ENCODE data around the gene MAP1S.

Gene MAP1S

DNA sequence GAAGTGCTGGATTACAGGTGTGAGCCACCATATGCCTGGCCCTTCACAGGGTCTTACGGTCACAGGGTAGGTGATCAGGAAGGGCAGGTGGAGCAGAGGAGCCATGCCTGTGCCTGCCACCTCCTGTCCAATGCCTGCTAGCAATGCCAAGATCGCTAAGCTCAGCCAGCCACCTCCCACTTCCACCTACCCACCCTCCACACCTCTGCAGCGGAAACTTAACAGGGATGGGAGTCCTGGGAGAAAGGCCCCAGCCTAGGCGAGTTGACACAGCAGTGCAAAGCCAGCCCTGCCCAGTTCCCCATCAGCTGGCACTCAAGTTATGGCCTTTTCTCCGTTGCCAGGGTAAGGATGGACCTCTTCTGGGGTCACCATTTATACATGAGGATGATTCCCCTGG lies 16.1 kb downstream of the MAP1S start:
- no peak for DNase-seq (ENCODE audit: low read depth)

DNA sequence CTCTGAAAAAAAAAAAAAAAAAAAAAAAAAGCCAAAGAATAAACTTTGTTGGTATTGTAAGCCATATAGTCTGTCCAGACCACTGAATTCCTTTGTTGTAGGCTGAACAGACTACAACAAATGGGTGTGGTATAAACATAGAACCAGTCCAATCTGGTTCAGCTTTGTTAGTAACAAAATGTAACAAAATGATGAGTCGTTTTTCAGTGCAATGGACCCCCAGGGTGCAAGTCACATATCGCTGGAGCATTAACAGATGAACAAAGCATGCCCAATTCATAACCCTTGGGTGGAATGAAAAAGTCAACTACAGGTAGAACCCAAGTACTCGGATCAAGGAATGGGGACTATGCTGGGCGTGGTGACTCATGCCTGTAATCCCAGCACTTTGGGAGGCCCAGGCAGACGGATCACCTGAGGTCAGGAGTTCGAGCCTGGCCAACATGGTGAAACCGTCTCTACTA lies 18.4 kb downstream of the MAP1S start:
- no peak for DNase-seq (ENCODE audit: low read depth)

DNA sequence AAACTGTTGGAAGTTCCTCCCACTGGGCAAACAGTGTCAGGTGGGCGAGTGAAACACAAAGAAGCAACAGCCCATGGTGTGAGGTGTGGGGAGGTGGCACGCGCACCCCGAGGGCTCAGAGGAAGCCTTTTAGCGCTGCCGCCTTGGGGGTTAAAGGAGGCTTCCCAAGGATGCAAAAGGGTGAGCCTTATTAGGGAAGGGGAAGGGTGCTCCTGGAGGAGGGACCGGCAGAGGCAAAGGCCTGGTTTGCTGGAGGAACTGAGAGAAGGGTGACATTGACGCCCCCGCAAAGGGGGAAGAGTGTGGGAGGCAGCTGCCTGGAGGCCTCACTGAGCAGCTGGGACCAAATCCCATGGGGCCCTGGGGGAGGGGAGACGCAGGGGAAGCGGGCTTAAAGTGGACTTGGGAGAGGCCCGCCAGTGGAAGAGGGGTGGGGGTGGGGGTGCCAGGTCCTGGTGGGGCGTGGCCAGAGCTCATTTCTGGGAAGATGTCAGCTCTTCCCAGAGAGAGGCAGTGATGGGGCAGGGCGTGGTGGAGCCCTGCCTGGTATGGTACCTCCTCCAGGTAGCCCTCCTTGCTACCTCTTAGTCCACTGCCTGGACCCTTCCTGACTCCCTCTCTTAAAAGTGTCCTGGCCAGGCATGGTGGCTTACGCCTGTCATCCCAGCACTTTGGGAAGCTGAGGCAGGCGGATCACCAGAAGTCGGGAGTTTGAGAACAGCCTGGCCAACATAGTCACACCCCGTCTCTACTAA lies 20.0 kb downstream of the MAP1S start:
- DNase-seq (ENCODE audit: low read depth), result no peak

DNA sequence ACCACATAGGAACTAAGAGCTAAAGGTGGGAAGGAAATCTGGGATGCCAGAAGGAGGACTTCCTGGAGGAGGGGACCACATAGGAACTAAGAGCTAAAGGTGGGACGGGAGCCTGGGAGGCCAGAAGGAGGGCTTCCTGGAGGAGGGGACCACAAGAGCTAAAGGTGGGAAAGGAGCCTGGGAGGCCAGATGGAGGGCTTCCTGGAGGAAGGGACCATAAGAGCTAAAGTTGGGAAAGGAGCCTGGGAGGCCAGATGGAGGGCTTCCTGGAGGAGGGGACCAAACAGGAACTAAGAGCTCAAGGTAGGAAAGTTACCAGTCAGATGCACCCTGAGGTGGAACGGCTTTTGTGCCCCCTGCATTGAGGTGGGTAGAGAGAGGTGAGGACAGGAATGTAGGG lies 22.2 kb downstream of the MAP1S start:
- DNase-seq (ENCODE audit: low read depth), result no peak

DNA sequence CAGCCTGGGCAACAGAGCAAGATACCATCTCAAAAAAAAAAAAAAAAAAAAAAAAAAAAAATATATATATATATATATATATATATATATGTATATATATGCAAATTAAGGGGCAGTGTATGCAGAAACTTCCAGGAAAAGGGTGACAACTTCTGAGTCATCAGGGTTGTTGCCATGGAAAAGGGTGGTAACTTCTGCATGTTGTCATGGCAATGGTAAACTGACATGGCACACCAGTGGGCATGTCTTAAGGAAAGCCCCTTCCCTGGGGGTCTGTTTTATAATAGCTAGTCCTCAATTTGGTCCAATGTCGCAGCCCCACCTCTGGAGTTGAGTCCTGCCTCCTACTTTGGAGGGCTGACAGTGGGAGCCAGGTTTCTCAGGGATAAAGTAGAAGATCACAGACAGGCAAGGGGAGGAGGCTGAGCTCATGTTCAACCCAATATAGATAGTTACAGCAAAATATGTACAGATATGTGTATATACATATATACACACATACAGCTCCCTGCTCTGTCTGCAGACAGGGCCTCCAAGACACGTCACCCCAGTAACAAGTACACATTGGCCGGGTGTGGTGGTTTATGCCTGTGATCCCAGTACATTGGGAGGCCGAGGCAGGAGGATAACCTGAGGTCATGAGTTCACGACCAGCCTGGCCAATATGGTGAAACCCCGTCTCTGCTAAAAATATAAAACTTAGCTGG lies 24.7 kb downstream of the MAP1S start:
- DNase-seq (ENCODE audit: low read depth), result no peak

DNA sequence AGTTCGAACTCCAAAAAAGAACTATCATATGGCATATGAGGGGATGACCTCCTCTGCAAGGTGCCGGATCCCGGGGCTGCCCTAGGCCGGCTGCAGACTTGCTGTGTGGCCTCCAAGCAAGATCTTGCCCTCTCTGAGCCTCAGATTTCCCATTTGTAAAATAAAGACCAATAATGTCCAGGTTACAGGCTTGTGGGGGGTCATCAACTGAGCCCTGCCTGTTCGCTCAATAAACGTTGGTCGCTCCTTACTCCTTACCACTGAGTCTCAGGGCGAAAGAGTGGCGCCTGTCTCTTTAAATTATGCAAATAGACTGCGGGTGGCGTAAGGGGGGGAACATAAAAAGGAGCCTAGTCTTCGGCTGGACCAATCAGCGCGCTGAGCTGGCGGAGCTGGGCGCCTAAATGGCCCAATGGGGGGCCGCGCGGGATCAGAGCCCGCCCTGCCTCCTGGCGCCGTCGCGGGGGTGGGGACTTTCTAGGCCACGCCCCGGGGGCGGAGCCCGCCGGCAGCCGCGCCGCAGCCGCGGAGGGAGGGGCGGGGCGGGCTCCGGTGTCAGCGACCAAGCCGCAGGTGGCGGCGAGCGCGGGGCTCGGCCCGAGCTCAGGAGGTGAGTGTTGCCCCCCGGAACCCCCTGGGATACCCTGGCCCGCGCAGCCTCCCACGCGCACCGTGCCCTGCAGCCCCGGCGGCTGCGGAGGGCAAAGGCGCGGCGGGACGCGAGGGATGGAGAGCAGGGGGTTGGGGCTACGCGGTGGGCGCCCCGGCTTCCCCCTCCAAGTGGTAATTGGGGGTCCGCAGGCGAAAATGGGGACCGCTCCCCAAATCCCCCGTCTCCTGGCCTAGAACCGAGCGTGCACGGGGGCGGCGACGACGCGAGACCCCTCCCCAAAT lies 28.2 kb downstream of the MAP1S start:
- peak; percentile 92 for DNase-seq (ENCODE audit: low read depth)

DNA sequence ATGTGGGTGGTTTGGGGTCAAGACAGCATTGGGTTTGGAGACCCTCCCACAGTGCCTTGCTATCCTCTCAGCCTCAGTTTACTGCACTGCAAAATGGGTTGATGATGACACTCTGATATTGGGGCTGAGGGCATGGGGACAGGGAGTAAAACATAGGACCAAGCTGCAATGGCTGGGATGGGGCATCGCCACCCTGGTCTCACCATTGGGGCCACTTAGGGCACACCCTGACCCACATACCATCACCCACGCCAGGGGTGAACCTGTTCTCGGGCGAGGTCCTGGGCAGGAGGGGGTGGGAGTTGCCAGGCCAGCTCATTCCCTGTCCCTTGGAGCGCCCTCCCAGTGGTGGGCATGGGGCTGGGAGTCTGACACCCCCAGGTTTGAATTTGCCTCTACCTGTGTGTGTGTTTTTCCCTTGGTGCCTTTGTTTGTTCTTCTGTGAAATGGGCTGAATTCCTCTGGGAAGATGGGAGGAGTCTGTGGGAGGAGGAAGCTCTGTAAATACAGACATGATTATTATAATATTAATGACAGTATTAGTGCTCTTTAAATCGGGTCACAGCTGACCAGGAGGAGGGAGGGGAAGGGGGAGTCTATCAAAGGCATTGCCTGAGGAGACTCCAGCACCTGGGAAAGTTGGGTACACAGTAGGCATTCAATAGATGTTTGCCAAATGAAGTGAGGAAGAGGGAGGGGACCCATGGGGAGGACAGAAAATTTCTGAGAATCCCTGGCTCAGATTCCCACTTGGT lies 29.8 kb downstream of the MAP1S start:
- DNase-seq (ENCODE audit: low read depth), result no peak

DNA sequence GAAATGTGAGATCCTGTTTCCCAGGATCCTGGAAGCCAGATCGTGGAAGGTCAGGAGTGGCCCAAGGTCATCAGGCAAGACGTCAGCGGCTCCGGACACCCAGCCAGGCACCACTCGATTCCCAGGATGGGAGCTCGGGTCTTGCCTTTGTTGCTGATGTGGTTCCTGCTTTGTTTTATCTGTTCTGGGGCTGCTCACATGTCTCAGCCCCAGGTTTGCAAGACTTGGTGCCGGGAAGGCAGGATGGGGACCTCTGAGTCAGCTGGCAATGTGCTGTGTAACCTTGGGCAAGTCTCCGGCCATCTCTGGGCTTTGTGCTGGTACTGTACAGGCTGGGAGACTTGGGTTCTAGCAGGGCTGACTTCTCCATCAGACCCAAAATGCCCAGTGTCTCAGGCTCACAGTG lies 30.6 kb downstream of the MAP1S start:
- DNase-seq (ENCODE audit: low read depth), result no peak

DNA sequence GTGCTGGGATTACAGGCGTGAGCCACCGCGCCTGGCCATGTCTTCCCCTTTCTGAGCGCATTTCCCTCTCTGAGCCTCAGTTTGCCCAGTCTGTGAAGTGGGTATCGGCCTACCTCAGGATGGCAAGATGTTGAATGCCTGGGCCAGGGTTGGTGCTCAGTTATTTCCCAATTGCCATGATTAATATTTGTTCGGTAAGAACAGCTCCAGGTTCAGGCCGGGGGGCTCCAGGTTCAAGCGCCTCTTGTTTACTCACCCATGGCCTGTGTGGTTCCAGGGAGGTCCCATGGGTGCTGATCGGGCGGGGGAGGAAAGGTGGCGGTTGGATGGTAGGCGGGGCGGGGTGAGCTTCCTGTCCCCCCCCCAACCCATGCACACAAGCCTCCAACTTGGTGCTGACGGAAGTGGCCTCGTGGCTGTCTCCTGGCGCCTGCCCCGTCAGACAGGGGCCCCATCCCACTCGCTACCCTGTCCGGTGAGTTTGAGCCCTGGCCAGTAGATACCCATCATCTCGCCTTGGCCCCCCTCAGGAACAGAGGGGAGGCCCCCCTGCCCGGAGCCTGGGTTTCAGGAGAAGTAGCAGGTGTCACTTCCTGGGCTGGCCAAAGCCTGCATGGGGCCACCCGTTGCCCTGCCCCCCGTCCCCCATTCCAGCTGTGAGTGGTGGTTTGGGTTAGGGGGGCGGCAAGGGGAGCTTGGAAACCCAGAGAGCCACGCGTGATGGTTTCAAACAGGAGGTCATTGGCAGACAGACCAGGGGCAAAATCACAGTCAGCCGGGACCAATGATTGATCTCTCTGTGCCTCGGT lies 32.0 kb downstream of the MAP1S start, which contains the start of gene FCHO1:
Gene FCHO1, plus strand, starts transcription at position 375 of the 809 bp plus-strand sequence. CDS start 3,688 bp downstream, outside the sequence.
- peak; percentile 81 for DNase-seq (ENCODE audit: low read depth)

DNA sequence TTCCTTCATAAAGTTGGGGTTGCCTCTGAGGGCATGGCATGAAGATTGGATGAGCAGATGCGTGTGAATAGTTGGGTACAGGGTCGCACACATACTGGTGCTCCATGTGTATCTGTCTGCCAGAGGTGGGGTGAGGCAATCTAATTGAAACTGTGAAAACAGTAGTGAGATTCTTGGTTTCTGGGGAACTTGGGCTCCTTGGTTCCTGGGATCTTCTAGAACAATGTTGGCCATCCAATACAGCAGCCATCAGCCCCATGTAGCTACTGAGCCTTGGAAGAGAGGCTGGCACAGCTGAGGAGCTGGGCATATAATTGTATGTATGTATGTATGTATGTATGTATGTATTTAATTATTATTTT lies 32.6 kb downstream of the MAP1S start:
- no peak for DNase-seq (ENCODE audit: low read depth)

DNA sequence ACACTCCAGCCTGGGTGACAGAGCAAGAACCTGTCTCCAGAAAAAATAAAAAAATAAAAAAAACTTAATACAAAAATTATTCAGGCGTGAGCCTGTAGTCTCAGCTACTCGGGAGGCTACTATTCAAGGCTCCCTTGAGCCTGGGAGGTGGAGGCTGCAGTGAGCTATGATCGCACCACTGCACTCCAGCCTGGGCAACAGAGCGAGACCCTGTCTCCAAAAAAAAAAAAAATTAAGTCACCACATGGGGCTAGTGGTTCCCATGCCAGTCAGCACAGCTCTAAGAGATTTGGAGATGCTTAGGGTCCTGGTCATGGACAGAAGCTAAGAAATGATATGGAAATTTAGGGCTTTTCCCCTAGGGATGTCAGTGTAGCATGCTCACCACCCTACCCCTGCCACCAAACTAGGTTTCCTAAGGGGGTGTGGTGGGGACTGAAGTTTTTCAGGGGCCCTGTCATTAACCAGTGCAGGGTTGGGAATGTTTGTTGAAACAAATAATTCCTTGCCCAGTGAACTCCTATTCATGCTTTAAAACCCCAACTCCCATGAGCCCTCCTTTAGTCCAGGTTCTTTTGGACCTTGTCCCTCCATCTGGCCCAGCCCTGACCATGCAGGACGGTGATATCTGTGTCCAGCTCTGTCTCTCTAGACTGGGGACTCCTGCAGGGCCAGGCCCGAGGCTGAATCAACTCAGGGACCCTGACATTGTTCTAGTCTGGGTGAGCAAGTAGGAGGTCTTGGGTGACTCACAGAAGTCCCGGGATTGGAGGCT lies 33.8 kb downstream of the MAP1S start:
- no peak for DNase-seq (ENCODE audit: low read depth)

DNA sequence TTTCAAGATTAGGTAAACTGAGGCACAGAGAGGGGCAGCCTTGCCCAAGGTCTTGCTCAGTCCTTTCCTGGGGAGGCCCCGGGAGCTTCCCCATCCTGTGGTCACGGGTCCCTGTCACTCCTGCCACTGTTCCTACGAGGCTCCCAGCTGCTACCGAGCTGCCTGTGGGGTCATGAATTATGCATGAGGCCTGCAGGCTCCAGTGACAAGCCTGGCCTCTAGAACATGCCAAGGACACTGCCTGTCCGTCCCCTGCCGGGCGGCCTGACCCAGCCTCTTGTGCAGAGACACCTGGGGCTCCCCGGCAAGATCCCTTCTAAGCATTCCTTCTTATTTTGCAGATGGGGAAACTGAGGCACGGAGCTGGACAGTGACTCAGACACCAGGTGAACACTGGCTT lies 34.7 kb downstream of the MAP1S start:
- DNase-seq (ENCODE audit: low read depth), result no peak

DNA sequence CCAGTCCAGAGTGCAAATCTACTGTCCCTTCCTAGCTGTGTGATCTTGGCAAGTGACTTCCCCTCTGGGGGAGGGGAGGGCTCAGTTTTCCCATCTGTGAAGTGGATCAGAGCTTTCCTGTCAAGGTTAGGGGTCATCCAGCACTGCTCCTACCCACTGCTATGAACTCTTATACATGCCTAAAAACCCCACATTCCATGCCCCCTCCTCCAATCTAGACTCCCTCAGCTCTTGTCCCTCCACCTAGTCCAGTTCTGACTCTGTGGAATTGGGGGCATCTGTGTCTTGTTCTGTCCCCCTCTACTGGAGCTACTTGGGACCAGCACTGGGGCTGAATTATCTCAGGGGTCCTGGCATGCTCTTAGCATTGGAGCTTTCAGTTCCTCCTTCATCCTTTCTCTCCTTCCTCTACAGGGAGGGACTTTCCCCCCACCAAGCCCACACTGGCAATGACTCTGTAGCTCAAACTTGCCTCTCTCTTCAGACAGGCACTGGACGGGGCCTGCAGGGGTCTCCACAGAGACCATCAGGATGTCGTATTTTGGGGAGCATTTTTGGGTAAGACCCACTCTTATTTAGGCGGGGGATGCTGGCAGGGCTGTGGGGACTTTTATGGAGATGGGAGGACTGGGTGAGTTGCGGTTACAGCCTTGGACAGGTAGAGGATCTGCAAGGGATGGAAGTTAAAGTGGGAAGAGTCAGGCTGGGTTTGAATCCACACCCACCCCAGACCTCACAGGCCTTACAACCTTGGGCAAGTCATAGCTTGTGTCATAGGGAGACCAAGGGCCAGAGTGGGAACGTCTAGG lies 35.6 kb downstream of the MAP1S start:
- DNase-seq (ENCODE audit: low read depth), result no peak

DNA sequence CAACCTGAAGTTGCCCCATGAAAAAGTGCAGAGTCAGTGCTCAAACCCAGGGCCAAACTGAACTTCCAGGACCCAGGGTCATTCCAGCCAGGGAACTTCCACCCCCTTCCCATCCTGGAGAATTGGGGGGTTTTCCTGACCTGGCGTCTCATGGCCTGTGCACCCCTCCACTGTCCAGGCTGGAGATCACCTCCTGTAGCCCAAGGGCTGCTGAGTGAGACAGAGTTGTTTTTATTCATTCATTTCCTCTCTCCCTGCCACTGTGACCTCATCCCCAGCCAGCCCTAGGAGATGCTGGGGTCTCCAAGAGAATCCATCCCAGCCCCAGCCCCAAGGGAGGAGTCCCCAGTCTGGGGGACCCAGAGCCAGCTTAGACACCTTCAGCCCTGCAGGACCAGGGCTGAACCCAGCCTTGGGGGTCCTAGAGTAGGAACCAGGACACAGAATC lies 36.2 kb downstream of the MAP1S start:
- no peak for DNase-seq (ENCODE audit: low read depth)

DNA sequence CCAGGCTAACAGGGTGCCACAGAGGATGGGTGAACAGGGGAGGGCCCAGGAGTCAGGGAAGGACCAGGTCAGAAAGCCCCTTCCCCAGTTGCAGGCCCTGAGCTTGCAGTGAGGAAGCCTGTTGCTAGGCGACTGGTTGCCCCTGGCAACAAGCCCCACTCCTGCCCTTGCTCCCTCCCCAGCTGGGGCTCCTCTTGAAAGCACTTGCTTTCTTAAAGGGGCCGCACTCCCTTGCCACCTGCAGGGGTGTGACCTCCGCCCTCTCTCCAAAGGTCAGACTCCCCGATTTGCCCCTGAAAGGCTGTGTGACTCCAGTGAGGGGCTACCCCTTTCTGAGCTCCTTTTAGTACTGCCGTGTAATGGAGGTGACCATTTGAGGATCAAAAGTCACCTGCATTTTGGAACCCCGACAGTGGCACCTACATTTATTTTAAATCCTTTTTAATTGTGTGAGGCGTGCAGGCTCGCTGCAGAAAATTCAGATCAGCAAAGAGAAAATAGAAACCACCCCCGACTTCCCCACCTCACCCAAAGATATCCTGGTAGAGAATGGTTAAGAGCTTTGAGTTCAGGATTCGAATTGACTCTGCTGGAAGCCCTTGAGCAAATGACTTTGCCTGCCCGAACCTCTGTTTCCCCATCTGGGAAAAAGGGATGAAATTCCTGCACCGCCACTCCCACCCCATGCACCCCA lies 36.8 kb downstream of the MAP1S start:
- no peak for DNase-seq (ENCODE audit: low read depth)

DNA sequence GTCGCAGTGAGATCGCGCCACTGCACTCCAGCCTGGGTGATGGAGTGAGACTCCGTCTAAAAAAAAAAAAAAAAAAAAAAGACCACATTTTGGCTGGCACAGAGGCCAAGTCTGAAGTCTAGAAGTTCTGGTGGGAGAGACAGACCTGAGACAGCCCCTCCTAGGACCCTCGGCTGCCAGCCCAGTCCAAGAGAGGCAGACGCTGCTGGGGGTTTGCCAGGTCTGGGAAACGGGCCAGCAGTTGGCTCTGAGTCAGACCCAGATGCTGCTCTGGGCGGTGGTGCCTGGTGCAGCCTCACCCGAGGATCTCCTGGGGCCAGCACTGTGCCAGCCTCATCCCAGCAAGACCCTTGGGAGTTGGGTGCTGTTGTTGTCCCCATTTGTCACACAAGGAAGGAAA lies 37.8 kb downstream of the MAP1S start:
- DNase-seq (ENCODE audit: low read depth), result no peak

DNA sequence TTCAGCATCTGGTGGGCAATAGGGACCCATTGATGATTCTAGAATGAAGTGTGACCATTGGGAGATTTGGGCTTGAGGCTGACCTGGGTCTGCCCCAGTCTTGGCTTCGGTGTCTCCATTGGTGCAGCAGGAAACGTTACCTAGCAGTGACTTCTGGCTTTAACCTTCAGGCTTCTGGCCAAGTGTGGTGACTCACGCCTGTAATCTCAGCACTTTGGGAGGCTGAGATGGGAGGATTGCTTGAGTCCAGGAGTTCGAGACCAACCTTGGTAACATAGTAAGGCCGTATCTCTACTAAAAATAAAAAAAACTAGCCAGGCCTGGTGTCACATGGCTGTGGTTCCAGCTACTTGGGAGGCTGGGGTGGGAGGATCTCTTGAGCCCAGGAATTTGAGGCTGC lies 39.2 kb downstream of the MAP1S start:
- DNase-seq (ENCODE audit: low read depth), result no peak

DNA sequence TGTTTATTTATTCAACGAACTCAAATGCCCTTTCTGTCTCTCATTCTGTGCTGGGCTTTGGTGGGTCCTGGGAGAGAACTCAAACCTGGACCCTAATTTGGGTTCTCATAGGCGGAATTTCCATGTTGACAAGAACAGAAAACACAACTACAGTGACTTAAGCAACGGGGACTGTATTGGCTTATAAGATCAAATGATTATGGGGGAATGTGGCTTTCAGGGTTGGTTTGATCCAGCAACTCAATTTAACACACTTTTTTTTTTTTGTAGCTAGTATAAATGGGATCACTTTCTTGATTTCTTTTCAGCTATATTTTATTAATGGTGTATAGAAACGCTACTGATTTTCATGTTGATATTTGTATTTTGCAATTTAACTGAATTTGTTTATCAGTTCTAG lies 41.9 kb downstream of the MAP1S start:
- no peak for DNase-seq (ENCODE audit: low read depth)
